RKO (cell line): ENCODE results near the gene BACE1-AS.
"Not testable (repeated sequence)": the region's sequence is repeated elsewhere in the genome, so short reads cannot be mapped to it uniquely, and the experiment has no call there.

Source experiments
- DNase-seq: peaks from one replicate; pipeline ENCODE4 v3.0.0-alpha.2; 2016; ENCODE audit warnings: low spot score

BACE1-AS gene

GRCh38 chr11:117290809-117291396 lies at the start of gene BACE1-AS:
Gene BACE1-AS, plus strand, starts transcription at chr11:117291346.
- DNase-seq, result no peak

- no peak for DNase-seq
Observed at GRCh38 chr11:117248341-117248740, 42.8 kb upstream of the BACE1-AS start.

- no peak for DNase-seq
Observed at GRCh38 chr11:117249571-117249970, 41.6 kb upstream of the BACE1-AS start.

- DNase-seq, result no peak
Observed at GRCh38 chr11:117251506-117251905, 39.6 kb upstream of the BACE1-AS start.

- DNase-seq, result no peak
Observed at GRCh38 chr11:117255966-117256365, 35.2 kb upstream of the BACE1-AS start.

GRCh38 chr11:117256573-117256972 lies 34.6 kb upstream of the BACE1-AS start:
- peak; percentile 31 for DNase-seq

- no peak for DNase-seq
Observed at GRCh38 chr11:117258576-117258975, 32.6 kb upstream of the BACE1-AS start.

- DNase-seq, result no peak
Observed at GRCh38 chr11:117259417-117259816, 31.7 kb upstream of the BACE1-AS start.

- DNase-seq, result not testable (repeated sequence)
Observed at GRCh38 chr11:117264624-117265323, 26.4 kb upstream of the BACE1-AS start.

- no peak for DNase-seq
Observed at GRCh38 chr11:117265745-117266144, 25.4 kb upstream of the BACE1-AS start.

- DNase-seq, result no peak
Observed at GRCh38 chr11:117269856-117270255, 21.3 kb upstream of the BACE1-AS start.

GRCh38 chr11:117271208-117271607 lies 19.9 kb upstream of the BACE1-AS start:
- DNase-seq, result no peak

GRCh38 chr11:117272175-117272574 lies 19.0 kb upstream of the BACE1-AS start:
- not testable (repeated sequence) for DNase-seq

GRCh38 chr11:117273550-117274289 lies 17.4 kb upstream of the BACE1-AS start:
- DNase-seq, result peak; percentile 23

- DNase-seq, result no peak
Observed at GRCh38 chr11:117278347-117278746, 12.8 kb upstream of the BACE1-AS start.

GRCh38 chr11:117279711-117280376 lies 11.3 kb upstream of the BACE1-AS start:
- DNase-seq, result no peak

GRCh38 chr11:117281159-117281558 lies 10.0 kb upstream of the BACE1-AS start:
- DNase-seq, result peak; percentile 64

- DNase-seq, result no peak
Observed at GRCh38 chr11:117281869-117282268, 9.3 kb upstream of the BACE1-AS start.

GRCh38 chr11:117282956-117283355 lies 8.2 kb upstream of the BACE1-AS start:
- no peak for DNase-seq

- no peak for DNase-seq
Observed at GRCh38 chr11:117284053-117284452, 7.1 kb upstream of the BACE1-AS start.

GRCh38 chr11:117286588-117286987 lies 4.6 kb upstream of the BACE1-AS start:
- DNase-seq, result no peak

GRCh38 chr11:117287668-117288067 lies 3.5 kb upstream of the BACE1-AS start:
- no peak for DNase-seq

GRCh38 chr11:117289795-117290194 lies 1.4 kb upstream of the BACE1-AS start:
- DNase-seq, result no peak
